ENCODE measurements around the gene ARSG. TPM values are rescaled to one million over a fixed set of nuclear protein-coding genes. Genes with fewer than 3 reads are reported as not detected.

Gene ARSG
- total and polyA plus RNA-seq, 2 experiments from 2014 or later, result 1.7 to 5.1 TPM

DNA sequence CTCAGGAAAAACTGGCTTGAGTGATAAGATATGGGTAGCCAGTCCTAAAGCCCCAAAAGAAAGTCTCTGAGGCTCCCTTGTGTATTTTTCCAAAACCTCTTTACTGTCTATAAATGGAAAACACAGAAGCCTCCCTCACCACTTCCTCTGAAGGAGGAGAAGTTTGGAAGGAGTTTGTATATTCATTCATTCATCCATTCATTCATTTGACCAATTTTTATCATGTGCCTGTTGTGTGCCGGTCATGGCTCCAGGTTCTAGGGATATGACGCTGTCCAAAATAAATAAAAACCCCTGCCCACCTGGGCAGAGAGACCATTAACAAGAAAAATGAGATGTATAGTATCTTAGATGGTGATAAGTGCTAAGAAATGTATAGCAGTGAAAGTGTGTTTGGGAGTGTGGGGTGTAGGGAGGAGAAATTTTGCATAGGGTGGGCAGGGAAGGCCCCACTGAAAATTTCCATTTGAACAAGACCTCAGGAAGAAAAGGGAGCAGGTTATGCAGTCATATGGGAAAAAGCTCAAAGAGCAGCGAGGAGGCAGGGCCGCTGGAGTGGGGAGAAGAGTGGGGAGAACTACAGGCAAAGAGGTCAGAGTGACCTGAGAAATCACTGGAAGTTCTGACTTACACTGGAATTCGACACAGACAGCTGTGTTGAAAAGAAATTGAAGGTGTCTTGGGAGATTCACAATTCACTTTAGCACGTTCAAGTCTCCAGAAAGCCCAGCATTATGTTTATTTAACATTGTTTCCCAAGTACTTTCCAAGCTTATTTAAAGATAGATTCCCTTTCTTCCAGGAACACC is 172.1 kb downstream of the ARSG start:
- Mint-ChIP-seq H3K27ac (no peak overlapping the region), H3K9me3 (no peaks in the 10 kb centered on the region; the same call in 1 of the 3 replicates), H3K4me3 (no peak overlapping the region), H3K27me3 (ENCODE audit: insufficient read depth, low read depth, poor library complexity) (peaks cover 2% of the 10 kb centered on the region), H3K36me3 (ENCODE audit: low read depth) (no peaks in the 10 kb centered on the region), H3K4me1 (peaks cover 42% of the 10 kb centered on the region)
- Histone ChIP-seq H4K20me1 (replicated peaks; ENCODE audit: insufficient read depth) (no peaks in the 10 kb centered on the region), H3K27me3 (ENCODE audit: insufficient read depth) (peaks cover 7% of the 10 kb centered on the region; the same call in 1 of the 2 replicates), H3F3A (replicated peaks; ENCODE audit: low read depth) (no peaks in the 10 kb centered on the region), H3K36me3 (ENCODE audit: insufficient read depth) (no peaks in the 10 kb centered on the region), H3K79me2 (replicated peaks; ENCODE audit: insufficient read depth) (no peaks in the 10 kb centered on the region), H3K27ac (ENCODE audit: low read depth) (no peak overlapping the region), H3K4me2 (no peak overlapping the region), H3K9me2 (ENCODE audit: insufficient read depth) (no peaks in the 10 kb centered on the region), H2AFZ (no peak overlapping the region), H3K4me3 (no peak overlapping the region), H3K4me1 (ENCODE audit: insufficient read depth) (peaks cover 36% of the 10 kb centered on the region)
- DNase-seq (ENCODE audit: low spot score), result no peak
- TF ChIP-seq, protein P1, sequence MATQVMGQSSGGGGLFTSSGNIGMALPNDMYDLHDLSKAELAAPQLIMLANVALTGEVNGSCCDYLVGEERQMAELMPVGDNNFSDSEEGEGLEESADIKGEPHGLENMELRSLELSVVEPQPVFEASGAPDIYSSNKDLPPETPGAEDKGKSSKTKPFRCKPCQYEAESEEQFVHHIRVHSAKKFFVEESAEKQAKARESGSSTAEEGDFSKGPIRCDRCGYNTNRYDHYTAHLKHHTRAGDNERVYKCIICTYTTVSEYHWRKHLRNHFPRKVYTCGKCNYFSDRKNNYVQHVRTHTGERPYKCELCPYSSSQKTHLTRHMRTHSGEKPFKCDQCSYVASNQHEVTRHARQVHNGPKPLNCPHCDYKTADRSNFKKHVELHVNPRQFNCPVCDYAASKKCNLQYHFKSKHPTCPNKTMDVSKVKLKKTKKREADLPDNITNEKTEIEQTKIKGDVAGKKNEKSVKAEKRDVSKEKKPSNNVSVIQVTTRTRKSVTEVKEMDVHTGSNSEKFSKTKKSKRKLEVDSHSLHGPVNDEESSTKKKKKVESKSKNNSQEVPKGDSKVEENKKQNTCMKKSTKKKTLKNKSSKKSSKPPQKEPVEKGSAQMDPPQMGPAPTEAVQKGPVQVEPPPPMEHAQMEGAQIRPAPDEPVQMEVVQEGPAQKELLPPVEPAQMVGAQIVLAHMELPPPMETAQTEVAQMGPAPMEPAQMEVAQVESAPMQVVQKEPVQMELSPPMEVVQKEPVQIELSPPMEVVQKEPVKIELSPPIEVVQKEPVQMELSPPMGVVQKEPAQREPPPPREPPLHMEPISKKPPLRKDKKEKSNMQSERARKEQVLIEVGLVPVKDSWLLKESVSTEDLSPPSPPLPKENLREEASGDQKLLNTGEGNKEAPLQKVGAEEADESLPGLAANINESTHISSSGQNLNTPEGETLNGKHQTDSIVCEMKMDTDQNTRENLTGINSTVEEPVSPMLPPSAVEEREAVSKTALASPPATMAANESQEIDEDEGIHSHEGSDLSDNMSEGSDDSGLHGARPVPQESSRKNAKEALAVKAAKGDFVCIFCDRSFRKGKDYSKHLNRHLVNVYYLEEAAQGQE (IDR thresholded peaks at IDR 0.05; ENCODE audit: unreplicated experiment), result no peak
- TF ChIP-seq CREB1 (CRISPR knock-in tag; IDR thresholded peaks at IDR 0.05; ENCODE audit: low read depth) (no peak), EZH2phosphoT487 (IDR thresholded peaks at IDR 0.05; ENCODE audit: unreplicated experiment) (no peak), ZNF462 (CRISPR knock-in tag; IDR thresholded peaks at IDR 0.05) (no peak), NANOG (IDR thresholded peaks at IDR 0.05; ENCODE audit: borderline replicate concordance) (no peak), STAT1 (IDR thresholded peaks at IDR 0.05; ENCODE audit: unreplicated experiment) (no peak)
- no peak for ATAC-seq
